HS-27A (cell line): ENCODE results near the gene EID2B.

Experiments
- DNase-seq: peaks from one replicate; pipeline ENCODE4 v3.0.0-alpha.2; 2012; ENCODE audit warnings: low read depth, missing footprints

EID2B gene

GRCh38 chr19:39498798-39499642 lies 33.6 kb downstream of the EID2B start, which contains the start of gene DLL3:
Gene DLL3, plus strand, starts transcription at chr19:39498947. Its CDS starts 28 bp downstream, at chr19:39498975.
- no peak for DNase-seq

GRCh38 chr19:39497996-39498797 lies 34.5 kb downstream of the EID2B start:
- DNase-seq: no peak

GRCh38 chr19:39497701-39497995 lies 35.0 kb downstream of the EID2B start:
- no peak for DNase-seq

GRCh38 chr19:39496063-39496462 lies 36.6 kb downstream of the EID2B start:
- DNase-seq: no peak

- DNase-seq: no peak
These were observed 38.0 kb downstream of the EID2B start for GRCh38 chr19:39494661-39495060.

GRCh38 chr19:39492788-39493187 lies 39.9 kb downstream of the EID2B start:
- no peak for DNase-seq

GRCh38 chr19:39492225-39492624 lies 40.4 kb downstream of the EID2B start:
- DNase-seq: no peak

- no peak for DNase-seq
These were observed 42.9 kb downstream of the EID2B start for GRCh38 chr19:39489756-39490155.

- no peak for DNase-seq
These were observed 49.5 kb downstream of the EID2B start for GRCh38 chr19:39483141-39483540.

GRCh38 chr19:39481676-39482075 lies 51.0 kb downstream of the EID2B start:
- DNase-seq: no peak

GRCh38 chr19:39481229-39481545 lies 51.5 kb downstream of the EID2B start:
- DNase-seq: no peak
